PC-3 (cell line): ENCODE measurements around the gene PEAK3. TPM values are rescaled to one million over a fixed set of nuclear protein-coding genes. Genes with fewer than 3 reads are reported as not detected.

ENCODE experiments used
- ATAC-seq: fragments of 200-7000 bp; cut with Tn5 transposase; 2 replicates; pipeline ENCODE4 v1.9.1; 2020; ENCODE audit warnings: mild to moderate bottlenecking, moderate library complexity
- BruUV-seq: library from RNA; stranded (reverse); fragments of 400-500 nt; replicated peaks from 2 replicates; lab custom pipeline; 2021; lab: Mats Ljungman, UMichigan
- CTCF ChIA-PET: fragments of 300-600 bp; sonication (Branson Sonifier 250); formaldehyde crosslinking; loops from one replicate; lab custom pipeline; 2022; ENCODE audit warnings: antibody characterized with exemption; lab: Charles Lee
- POLR2A ChIA-PET: fragments of 300-600 bp; sonication (Branson Sonifier 250); formaldehyde crosslinking; loops from one replicate; lab custom pipeline; 2022; ENCODE audit warnings: antibody characterized with exemption; ENCODE audit not compliant: unreplicated experiment; lab: Charles Lee
- DNase-seq: peaks from one replicate; pipeline ENCODE4 v3.0.0-alpha.2; 2015
- H2AFZ ChIP-seq: fragments of 300-600 bp; sonication (generic); 2 replicates; pipeline ENCODE4 v1.6.0; 2016; ENCODE audit warnings: antibody characterized with exemption, low read length
- H3F3A ChIP-seq: fragments of 300-600 bp; sonication (generic); one replicate; pipeline ENCODE4 v1.6.0; 2017; ENCODE audit warnings: antibody characterized with exemption, low read length, control low read depth, mild to moderate bottlenecking; ENCODE audit not compliant: unreplicated experiment
- H3K27ac ChIP-seq: fragments of 300-600 bp; sonication (generic); 2 replicates; pipeline ENCODE4 v1.5.1; 2016; ENCODE audit warnings: mild to moderate bottlenecking, low read length
- H3K27me3 ChIP-seq: fragments of 300-600 bp; sonication (generic); 2 replicates; pipeline ENCODE4 v1.6.1; 2016; ENCODE audit warnings: low read length, mixed read lengths
- H3K36me3 ChIP-seq: fragments of 300-600 bp; sonication (generic); 2 replicates; pipeline ENCODE4 v1.6.1; 2016; ENCODE audit warnings: low read depth, mixed run types, low read length, mixed read lengths
- H3K4me1 ChIP-seq: fragments of 300-600 bp; sonication (generic); 2 replicates; pipeline ENCODE4 v1.5.1; 2016; ENCODE audit warnings: low read length; ENCODE audit not compliant: insufficient read depth
- H3K4me2 ChIP-seq: fragments of 300-600 bp; sonication (generic); 2 replicates; pipeline ENCODE4 v1.6.0; 2016; ENCODE audit warnings: low read length
- H3K4me3 ChIP-seq: fragments of 300-600 bp; sonication (generic); 2 replicates; pipeline ENCODE4 v1.5.1; 2016; ENCODE audit warnings: mild to moderate bottlenecking, low read length, mixed read lengths
- H3K79me2 ChIP-seq: fragments of 300-600 bp; sonication (generic); 2 replicates; pipeline ENCODE4 v1.6.1; 2017; ENCODE audit warnings: low read length, mixed read lengths
- H3K9ac ChIP-seq: fragments of 300-600 bp; sonication (generic); 2 replicates; pipeline ENCODE4 v1.6.0; 2016; ENCODE audit warnings: mild to moderate bottlenecking, low read length
- H3K9me2 ChIP-seq: fragments of 300-600 bp; sonication (generic); replicated peaks from 2 replicates; pipeline ENCODE4 v1.6.1; 2016; ENCODE audit warnings: mixed run types, low read length, mixed read lengths
- H3K9me3 ChIP-seq: fragments of 300-600 bp; sonication (generic); 2 replicates; pipeline ENCODE4 v1.6.1; 2016; ENCODE audit warnings: low read length, mixed read lengths
- H4K20me1 ChIP-seq: fragments of 300-600 bp; sonication (generic); 2 replicates; pipeline ENCODE4 v1.6.1; 2016; ENCODE audit warnings: low read length, mixed read lengths
- CTCF ChIP-seq: fragments of 300-600 bp; sonication (generic); conservative IDR thresholded peaks from 2 replicates; pipeline ENCODE4 v1.5.1; 2017; ENCODE audit warnings: antibody characterized with exemption, low read depth, mild to moderate bottlenecking, low read length
- EZH2 ChIP-seq: fragments of 300-600 bp; sonication (generic); IDR thresholded peaks from one replicate; pipeline ENCODE4 v1.6.1; 2017; ENCODE audit warnings: antibody characterized with exemption, mild to moderate bottlenecking, low read length; ENCODE audit not compliant: unreplicated experiment
- EZH2phosphoT487 ChIP-seq: fragments of 300-600 bp; sonication (generic); IDR thresholded peaks from 2 replicates; pipeline ENCODE4 v1.6.1; 2018; ENCODE audit warnings: mild to moderate bottlenecking, antibody characterized with exemption, low read length, borderline replicate concordance
- intact Hi-C: fragments of 100-400 bp; cut with micrococcal nuclease; formaldehyde crosslinking; loops from 2 replicates; pipeline ENCODE4 v1.9.0; 2023
- total RNA-seq: library from RNA; depleted of rRNA; stranded (reverse); fragments of >200 nt; gene quantifications from 2 replicates; pipeline ENCODE4 v1.2.3, GENCODE V29; 2014

Gene PEAK3
- total RNA-seq, 1 experiment from 2014 or later, result not detected

DNA sequence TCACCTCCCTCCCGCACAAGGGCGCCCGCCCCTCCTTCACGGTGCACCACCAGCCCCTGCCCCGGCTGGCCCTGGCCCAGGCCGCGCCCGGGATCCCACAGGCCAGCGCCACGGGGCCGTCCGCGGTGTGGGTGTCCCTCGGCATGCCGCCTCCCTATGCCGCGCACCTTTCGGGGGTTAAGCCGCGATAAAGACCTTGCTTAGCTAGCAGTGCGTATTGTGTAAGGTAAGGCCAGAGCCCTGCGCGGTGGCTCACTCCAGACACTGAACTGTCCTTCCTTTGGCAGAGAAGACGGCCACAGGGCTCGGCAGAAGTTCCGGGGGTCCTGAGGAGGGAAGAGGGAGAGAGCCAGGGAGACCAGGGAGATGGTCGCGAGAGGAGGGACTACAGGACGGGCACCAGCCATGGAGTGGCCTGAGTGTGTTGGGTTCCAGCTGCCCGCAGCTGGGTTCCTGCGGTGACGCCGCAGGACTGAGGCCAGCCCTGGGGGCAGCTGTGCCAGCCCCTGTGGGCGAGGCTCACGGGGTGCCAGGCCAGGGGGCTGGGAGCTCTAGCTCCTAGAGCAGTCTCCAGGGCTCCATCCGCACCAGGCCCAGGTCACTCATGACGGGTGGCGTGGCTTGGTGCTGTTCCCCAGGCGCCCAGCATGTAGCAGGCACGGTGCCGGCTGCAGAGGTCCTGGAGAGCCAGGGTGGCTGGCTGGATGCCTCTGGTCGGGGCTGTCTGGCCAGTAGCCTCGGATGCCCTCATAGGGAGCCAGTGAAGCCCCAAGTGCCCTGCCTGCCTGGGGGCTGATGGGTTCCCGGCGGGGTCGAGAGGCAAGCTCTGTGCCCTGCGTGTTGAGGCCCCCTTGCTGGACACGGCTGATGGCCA is 53.6 kb downstream of the PEAK3 start:
- no peak overlapping the region for H2AFZ ChIP-seq
- H3K27me3 ChIP-seq, result no peaks in the 10 kb centered on the region
- no TSS peak for BruUV-seq
- H3K9me3 ChIP-seq, result no peaks in the 10 kb centered on the region
- CTCF ChIA-PET, result no interaction called here
- H3K27ac ChIP-seq, result no peak overlapping the region
- H3K9ac ChIP-seq, result no peak overlapping the region
- no peaks in the 10 kb centered on the region for H3K4me1 ChIP-seq
- no peak overlapping the region for H3K4me2 ChIP-seq
- DNase-seq (no peak), ATAC-seq (no peak)
- no peaks in the 10 kb centered on the region for H3K9me2 ChIP-seq
- no peaks in the 10 kb centered on the region for H3F3A ChIP-seq
- POLR2A ChIA-PET, result no interaction called here
- intact Hi-C loops, result no loop called here
- no peaks in the 10 kb centered on the region for H4K20me1 ChIP-seq
- TF ChIP-seq EZH2 (no peak), EZH2phosphoT487 (no peak), CTCF (no peak)
- no peak overlapping the region for H3K4me3 ChIP-seq
- peaks cover 5% of the 10 kb centered on the region; the same call in 1 of the 2 replicates for H3K79me2 ChIP-seq
- H3K36me3 ChIP-seq, result peaks cover 2% of the 10 kb centered on the region; the same call in 1 of the 2 replicates

DNA sequence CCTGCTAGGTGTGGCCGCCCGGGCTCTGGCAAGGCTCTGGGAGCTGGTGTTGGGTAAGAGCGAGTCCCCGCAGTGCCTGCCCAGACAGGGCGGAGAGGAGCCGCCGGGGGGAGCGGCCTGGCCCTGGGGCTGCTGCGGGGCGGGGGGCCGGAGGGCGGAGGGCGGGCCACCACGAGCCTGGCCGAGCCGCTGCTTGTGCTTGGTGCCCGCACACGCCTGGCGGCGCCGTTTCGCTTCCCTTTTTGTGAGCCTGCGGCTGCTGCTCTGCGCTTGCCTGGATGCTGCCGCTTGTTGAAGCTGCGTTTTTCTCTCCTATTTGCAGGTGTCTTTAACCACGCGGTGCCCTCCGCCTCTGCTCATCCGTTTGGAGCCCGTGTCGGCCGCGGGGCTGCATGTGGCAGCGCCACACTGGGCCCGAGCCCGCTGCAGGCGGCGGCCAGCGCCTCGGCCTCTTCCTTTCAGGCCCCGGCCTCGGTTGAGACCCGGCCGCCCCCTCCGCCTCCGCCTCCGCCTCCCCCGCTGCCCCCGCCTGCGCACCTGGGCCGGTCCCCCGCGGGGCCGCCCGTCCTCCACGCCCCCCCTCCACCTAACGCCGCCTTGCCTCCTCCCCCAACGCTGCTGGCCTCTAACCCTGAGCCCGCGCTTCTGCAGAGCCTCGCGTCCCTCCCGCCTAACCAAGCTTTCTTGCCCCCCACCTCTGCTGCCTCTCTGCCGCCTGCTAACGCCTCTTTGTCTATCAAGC is 54.4 kb downstream of the PEAK3 start:
- Histone ChIP-seq H3K9ac (no peak overlapping the region), H3K4me3 (no peak overlapping the region), H2AFZ (no peak overlapping the region), H4K20me1 (no peaks in the 10 kb centered on the region), H3K4me2 (no peak overlapping the region), H3K36me3 (peaks cover 2% of the 10 kb centered on the region; the same call in 1 of the 2 replicates), H3K4me1 (no peaks in the 10 kb centered on the region), H3F3A (no peaks in the 10 kb centered on the region), H3K79me2 (no peaks in the 10 kb centered on the region), H3K27ac (no peak overlapping the region), H3K9me2 (no peaks in the 10 kb centered on the region), H3K9me3 (no peaks in the 10 kb centered on the region), H3K27me3 (no peaks in the 10 kb centered on the region)
- TF ChIP-seq CTCF (no peak), EZH2 (no peak), EZH2phosphoT487 (no peak)
- POLR2A ChIA-PET, result no interaction called here
- DNase-seq (no peak), ATAC-seq (no peak)
- BruUV-seq, result no TSS peak
- CTCF ChIA-PET, result no interaction called here
- intact Hi-C loops, result no loop called here
